CD4-positive, alpha-beta T cell treated with Interleukin-15 for 4 hours (primary cell): Measurements from ENCODE around the gene BFSP1.

Experiments used
- DNase-seq: peaks from one replicate; pipeline ENCODE4 v3.0.0-alpha.2; 2020; ENCODE audit warnings: low spot score

BFSP1 gene

DNA sequence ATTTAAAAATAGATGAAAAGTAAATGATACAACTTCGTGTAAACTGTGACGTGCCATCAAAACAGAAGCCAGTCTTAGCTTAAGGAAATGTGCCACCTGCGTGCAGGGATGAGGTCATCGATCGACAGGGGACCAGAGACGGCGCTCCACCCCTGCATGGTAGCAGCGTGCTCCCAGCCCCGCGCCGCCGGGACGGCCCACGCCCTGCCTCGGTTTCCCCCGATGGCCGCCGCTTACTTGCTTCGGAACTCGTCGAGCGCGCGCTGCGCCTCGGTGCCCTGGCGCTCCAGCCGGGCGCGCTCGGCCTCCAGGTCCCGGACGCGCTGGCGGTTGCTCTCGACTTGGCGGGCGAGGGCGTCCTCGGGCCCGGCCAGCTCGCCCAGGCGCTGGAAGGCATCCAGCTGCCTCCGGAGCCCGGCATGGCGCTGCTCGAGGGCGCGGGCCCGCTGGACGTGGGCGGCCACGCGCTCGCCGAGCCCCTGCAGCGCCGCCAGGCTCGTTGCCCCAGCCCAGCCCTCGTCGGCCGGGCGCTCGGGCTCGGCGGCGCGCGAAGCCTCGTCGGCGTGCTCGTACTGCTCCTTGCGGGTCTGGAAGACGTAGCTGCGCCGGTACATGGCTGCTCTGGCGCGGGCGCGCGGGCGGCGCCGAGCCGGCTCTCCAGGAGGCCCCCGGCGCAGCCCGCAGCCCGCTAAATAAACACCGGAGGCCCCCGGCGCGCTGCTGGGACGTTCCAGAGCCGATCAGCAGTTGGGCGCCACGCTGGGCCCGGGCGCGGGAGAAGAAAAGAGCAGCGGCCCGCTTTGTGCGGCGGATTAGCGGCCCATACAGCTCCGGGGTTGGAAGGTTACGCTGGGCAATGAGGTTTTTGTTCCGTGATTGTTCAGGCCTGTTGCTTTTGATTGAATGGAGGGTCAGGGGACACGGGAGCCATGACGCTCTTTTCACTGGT lies at the start of gene BFSP1:
TSS of gene BFSP1 (minus strand) at position 664 of the 949 bp plus-strand sequence. CDS start at position 614, 50 bp downstream.
- peak; percentile 34 for DNase-seq

- DNase-seq = no peak
Measured at GRCh38 chr20:17580895-17581294, 49.7 kb upstream of the BFSP1 start.

DNA sequence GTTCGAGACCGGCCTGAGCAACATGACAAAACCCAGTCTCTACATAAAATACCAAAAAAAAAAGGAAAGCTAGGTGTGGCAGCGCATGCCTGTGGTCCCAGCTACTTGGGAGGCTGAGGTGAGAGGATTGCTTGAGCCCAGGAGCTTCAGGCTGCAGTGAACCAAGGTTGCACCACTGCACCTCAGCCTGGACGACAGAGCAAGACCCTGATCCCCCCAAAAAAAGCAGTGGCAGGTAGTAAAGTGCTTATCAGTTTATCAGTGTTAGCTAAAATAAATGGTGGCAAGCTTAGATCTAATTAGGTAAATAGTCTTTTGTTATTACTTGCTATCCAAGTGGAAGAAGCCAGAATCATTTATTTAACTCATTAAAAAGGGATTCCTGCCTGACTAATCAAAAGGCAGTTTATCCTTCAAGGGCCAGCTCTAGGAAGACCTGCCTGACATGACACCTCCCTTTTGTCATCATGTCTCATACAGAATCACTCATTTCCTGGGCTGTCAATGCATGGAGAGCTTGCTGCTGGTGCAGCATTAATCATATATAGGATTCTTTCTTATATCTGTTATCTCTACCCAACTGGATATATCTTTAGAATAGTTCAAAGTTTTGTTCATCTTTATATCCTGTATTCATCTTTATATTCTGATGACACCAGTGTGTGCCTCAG lies 48.3 kb upstream of the BFSP1 start:
- no peak for DNase-seq

DNA sequence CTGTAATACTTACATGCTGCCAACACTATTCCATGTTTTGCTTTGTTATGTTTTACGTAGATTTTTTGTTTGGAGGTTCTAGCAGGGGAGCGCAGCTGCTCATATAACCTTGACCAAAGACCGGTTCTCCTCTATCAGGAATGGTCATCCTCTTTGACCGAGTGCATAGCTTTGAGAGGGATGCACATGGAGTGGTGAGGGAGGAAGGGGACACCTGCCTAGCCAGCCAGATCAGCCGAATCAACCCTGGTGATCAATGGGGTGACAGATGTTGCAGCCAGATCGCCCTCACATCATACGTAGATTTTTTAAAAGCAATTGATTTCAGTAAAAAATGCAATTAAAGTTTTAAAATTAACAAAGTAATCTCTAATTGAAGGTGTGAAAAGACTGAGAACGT lies 45.0 kb upstream of the BFSP1 start:
- no peak for DNase-seq

DNA sequence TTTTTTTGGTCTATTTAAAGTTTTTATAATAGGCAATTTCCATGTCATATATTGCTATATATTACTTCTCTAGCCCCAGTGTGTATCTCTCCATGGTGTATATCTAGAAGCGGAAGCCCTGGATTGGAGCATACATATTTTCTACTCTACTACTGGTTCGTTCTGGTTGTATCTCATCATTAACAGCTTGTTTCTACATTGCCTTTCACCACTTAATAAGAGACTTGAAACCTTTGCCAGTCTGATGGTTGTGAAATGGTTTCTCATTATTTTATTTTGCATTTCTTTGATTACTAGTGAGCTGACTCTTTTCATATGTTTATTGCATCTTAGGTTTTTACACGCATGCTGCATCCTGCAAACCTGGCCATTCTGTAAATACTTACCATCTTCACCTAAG lies 42.3 kb upstream of the BFSP1 start:
- DNase-seq = no peak

DNA sequence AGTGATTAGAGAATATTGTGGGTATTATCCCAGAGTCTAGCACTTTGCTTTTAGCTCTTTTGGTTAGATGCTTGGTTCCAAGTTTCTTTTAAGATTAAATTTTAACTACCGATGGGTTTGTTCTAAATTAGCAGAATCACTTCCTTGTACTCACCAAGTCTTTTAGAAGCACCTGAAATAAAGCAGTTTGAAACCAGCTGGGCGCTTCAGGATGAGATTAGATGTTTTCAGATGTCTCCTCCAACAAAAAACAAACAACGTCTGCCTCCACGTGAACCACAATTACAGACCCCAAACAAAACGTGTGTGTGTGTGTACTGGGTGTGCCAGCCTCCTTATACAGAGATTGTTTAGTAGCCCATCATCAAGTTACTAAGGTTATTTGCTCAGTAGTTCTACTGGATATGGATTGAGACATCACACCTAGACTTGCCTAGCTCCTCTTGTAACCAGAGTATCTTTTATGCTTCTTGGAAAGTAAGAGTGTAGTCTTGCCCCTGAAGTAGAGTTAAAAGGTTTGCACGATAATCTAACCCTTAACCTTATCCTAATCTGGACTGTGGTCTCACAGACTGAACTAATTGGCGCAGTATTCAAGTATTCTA lies 41.0 kb upstream of the BFSP1 start:
- DNase-seq = no peak

DNA sequence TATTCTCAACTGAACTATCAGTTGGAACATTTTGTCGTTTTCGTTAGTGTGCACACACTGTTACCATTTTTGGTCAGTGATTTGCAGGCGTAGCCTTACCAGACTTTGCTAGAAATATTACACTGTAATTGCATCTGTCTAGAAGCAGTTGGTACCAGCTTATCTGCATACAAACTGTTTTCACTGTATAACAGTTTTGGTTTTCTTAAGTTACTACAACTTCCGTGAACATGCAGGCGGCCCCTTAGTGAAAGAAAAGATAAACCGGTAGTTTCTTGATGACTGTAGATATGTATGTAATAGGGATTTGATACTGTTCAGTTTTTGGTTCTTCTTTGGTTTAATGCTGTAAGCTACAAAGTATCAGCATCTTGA lies 40.0 kb upstream of the BFSP1 start:
- no peak for DNase-seq

GRCh38 chr20:17570347-17571152 lies 39.4 kb upstream of the BFSP1 start:
- no peak for DNase-seq

DNA sequence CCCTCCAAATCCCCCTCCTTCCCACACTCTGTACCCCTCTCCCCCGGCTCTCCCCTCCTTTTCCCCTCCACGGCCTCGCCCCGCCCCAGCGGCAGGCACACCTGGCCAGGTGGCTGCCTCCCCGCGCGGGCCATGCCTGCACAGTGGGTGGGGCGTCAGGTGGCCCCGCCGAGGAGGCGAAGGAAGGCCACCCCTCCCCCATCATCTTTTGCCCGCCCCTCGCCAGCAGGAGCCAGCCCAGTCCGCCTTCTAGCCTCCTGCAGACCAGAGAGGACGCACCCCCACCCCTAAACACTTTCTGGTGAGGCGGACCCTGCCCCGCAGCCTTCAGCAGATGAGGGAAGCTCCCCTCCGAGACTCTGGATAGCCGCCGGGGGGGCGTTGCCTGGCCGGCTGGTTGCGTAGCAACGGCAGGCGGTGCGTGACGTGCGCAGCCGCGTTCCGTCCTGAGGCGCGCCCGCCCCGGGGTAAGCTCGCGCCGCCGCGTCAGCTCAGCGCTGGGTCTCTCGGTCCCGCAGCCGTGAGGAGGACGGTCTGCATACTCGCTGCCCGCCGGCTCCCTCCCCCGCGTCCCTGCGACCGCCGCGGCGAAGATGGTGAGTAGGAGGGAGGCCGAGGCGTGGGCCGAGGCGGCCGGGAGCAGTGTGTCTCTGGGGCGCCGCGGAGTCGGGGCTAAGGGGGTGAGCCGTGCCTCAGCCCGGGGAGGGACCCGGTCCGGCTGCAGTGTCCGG lies 38.6 kb upstream of the BFSP1 start, which contains the start of gene DSTN:
TSS of gene DSTN (plus strand) at position 460 of the 731 bp plus-strand sequence. CDS start at position 594, 134 bp downstream.
- peak; percentile 84 for DNase-seq

GRCh38 chr20:17568972-17569521 lies 37.9 kb upstream of the BFSP1 start:
- no peak for DNase-seq

DNA sequence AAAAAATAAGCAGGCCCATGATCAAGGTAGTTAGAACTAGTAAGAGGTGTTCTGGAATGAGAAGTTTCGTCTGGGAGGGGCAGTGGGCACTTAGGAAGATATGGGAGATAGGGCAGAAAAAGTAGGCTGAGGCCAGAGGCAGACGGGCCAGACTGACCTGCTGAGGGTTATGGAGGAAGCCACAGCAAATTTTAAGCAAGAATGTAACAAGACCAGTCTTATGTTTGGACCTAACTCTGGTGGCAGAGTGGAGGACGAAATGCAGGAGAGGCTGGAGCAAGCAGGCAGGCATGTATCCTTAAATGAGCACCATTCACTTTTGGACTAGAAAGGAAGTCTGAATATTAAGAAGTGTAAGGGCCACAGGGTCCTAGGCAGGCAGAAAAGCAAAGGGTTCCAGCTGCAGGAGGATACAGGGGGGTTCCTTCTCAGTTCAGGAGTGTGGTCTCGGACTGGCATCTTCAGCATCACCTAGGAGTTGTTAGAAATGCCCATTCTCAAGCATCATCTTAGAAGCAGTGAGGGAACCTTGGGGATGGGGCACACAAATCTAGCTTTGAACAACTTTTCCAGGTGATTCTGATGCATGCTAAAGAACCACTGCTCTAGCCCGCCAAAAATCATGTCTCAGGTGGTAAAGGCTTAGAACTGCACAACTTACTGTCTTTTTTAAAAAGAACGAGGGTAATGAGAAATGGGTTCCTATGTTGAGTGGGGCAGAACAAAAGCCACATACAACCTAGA lies 37.0 kb upstream of the BFSP1 start:
- no peak for DNase-seq

GRCh38 chr20:17566345-17566744 lies 35.2 kb upstream of the BFSP1 start:
- no peak for DNase-seq

GRCh38 chr20:17565169-17565845 lies 34.1 kb upstream of the BFSP1 start:
- no peak for DNase-seq

DNA sequence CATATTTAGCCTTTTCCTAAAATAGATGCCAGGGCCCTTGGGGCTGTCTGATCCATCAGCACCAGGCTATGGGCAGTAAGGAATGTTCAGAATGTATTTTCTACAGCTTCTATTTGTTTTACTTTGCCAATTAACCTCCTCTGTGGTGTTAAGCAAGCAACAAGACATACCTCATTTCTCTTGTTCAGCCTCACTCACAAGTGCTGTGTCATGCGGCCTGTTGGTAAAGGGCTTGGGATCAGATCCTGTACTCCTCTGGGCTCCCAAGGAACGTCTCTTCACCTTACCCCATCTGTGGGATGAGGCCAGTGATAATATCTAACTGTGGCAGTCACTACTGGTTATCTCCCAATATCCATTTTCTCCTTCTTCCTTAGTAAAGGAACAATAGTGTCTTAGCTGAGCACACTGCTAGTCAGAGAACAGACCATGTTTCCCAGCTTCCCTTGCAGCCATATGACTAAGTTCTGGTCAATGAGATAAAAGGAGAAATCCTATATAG lies 31.7 kb upstream of the BFSP1 start:
- DNase-seq = no peak

DNA sequence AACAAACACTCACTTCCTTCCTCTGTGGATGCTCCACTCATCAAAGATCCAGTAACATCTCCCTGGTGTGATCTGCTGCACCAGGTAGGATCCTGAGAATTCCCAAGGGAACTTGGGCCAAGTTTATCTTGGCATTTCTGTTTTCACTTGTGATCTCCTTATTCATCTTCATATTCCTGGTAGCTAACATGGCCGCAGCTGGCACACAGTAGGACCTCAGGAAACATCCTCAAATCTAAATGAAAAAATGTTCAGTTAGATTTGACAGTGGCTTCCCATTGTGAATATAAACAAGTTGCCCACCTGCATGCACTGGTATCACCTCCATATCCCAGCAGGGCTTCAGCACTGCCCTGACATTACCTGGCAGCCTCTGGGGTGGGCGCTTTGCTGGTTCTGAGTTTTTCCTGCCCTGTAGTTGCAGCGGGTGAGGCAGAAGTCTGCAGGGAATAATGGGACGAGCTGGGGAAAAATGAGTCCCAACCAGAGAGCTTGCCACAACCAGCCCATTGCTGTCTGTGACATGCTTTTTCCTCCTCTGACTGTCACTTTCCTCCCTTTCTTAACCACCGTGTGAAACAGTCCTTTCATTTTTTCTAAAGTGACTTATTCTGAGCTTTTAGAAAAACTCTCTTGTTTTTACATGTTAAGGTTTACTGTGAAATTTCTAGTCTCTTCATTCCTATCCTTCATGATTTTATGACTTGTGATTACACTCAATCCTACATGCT lies 29.3 kb upstream of the BFSP1 start:
- no peak for DNase-seq

GRCh38 chr20:17559338-17559737 lies 28.2 kb upstream of the BFSP1 start:
- no peak for DNase-seq

- no peak for DNase-seq
Measured at GRCh38 chr20:17558941-17559304, 27.7 kb upstream of the BFSP1 start.

GRCh38 chr20:17558154-17558940 lies 27.2 kb upstream of the BFSP1 start:
- DNase-seq = no peak
